Vagina (tissue), 2 donors: ENCODE results near the gene HOXD3. TPM values are rescaled to one million over a fixed set of nuclear protein-coding genes. Genes with fewer than 3 reads are reported as not detected.

Source experiments
- DNase-seq, 2 donors: peaks; one replicate each; pipeline ENCODE4 v3.0.0-alpha.2; 2017; ENCODE audit errors: extremely low spot score in 2 of 2
- H3K27ac ChIP-seq: fragments of 200-600 bp; sonication (generic); one replicate; pipeline ENCODE4 v1.5.1; 2019
- H3K27me3 ChIP-seq: fragments of 200-600 bp; sonication (generic); one replicate; pipeline ENCODE4 v1.5.1; 2019
- H3K36me3 ChIP-seq, 2 donors: fragments of 200-600 bp; sonication (generic); one replicate each; pipeline ENCODE4 v1.5.1; 2017 to 2019
- H3K4me1 ChIP-seq: fragments of 200-600 bp; sonication (generic); one replicate; pipeline ENCODE4 v1.5.1; 2019
- H3K4me3 ChIP-seq, 2 donors: fragments of 200-600 bp; sonication (generic); 1 replicate in 1 of 2; 2 replicates in 1 of 2; pipeline ENCODE4 v1.5.1; 2016 to 2019
- H3K9me3 ChIP-seq: fragments of 200-600 bp; sonication (generic); one replicate; pipeline ENCODE4 v1.5.1; 2019
- POLR2A ChIP-seq, 2 donors: fragments of 450-650 bp; IDR thresholded peaks; one replicate each; pipeline ENCODE4 v1.6.1; 2017; ENCODE audit warnings: antibody characterized with exemption in 2 of 2, mild to moderate bottlenecking in 2 of 2, moderate library complexity in 2 of 2
- POLR2AphosphoS5 ChIP-seq, 2 donors: sonication (generic); formaldehyde crosslinking; IDR thresholded peaks; one replicate each; pipeline ENCODE4 v1.9.0; 2017; ENCODE audit warnings: antibody characterized with exemption in 2 of 2, mild to moderate bottlenecking in 2 of 2, low read depth in 1 of 2; ENCODE audit not compliant: insufficient read depth in 1 of 2
- intact Hi-C: fragments of 100-400 bp; cut with DNase I; formaldehyde crosslinking; loops from one replicate; pipeline ENCODE4 v1.15.1; 2023
- total RNA-seq: library from RNA; depleted of rRNA; stranded (reverse); fragments of >200 nt; gene quantifications from one replicate; pipeline ENCODE4 v1.2.3, GENCODE V29; 2016
- TF ChIP-seq, protein P1 (sequence below), 3 experiments: fragments of 450-650 bp in 2 of 3; fragments of 200-600 bp in 1 of 3; sonication (generic) in 1 of 3; IDR thresholded peaks; one replicate each; pipeline ENCODE4 v1.5.1; 2017 to 2019; ENCODE audit warnings: antibody characterized with exemption in 3 of 3, mild to moderate bottlenecking in 2 of 3, moderate library complexity in 2 of 3

Gene HOXD3
- total RNA-seq, 1 donor from 2014 or later = 11.8 TPM

DNA sequence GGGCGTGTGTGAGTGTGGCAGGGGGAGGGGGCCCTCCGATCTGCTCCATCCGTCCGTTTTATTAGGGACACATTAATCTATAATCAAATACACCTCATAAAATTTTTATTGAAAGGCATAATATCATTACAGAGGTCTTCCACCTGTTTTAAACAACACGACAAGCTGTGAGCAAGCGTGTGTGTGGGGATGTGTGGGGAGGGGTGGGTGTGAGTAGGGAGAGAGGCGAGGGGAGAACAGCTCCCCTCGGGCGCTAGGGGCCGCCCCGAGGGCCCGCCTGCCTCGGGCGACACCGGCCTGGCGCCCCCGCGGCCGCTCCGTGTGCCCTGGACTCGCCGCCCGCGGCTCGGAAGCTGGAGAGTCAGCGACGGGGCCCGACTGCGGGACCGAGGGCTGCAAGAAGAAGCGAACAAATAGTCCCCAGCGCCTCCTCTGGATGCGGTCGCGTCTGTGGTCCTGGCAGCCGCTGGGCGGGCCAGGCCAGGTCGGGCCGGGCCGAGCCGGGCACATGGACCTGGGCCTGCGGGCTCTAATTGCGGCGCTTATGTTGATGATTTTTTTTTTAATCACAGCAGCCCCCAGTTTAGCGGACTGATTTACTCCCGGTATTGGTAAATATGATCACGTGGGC, 34.9 kb upstream of the HOXD3 start:
- Histone ChIP-seq H3K36me3 (peaks cover 0 to 6% of the 10 kb centered on the region in 2 donors), H3K4me1 (peaks cover 12% of the 10 kb centered on the region), H3K4me3 (peak overlapping the region; percentile 33 to 47), H3K9me3 (no peaks in the 10 kb centered on the region), H3K27ac (peak overlapping the region; percentile 77), H3K27me3 (no peaks in the 10 kb centered on the region)
- DNase-seq = no peak
- TF ChIP-seq POLR2A (IDR thresholded peaks at IDR 0.05) (no peak), POLR2AphosphoS5 (IDR thresholded peaks at IDR 0.05; ENCODE audit: insufficient read depth in 1 of 2, low read depth in 1 of 2) (peak in 1 of 2 donors; percentile 50)
- TF ChIP-seq, protein P1, sequence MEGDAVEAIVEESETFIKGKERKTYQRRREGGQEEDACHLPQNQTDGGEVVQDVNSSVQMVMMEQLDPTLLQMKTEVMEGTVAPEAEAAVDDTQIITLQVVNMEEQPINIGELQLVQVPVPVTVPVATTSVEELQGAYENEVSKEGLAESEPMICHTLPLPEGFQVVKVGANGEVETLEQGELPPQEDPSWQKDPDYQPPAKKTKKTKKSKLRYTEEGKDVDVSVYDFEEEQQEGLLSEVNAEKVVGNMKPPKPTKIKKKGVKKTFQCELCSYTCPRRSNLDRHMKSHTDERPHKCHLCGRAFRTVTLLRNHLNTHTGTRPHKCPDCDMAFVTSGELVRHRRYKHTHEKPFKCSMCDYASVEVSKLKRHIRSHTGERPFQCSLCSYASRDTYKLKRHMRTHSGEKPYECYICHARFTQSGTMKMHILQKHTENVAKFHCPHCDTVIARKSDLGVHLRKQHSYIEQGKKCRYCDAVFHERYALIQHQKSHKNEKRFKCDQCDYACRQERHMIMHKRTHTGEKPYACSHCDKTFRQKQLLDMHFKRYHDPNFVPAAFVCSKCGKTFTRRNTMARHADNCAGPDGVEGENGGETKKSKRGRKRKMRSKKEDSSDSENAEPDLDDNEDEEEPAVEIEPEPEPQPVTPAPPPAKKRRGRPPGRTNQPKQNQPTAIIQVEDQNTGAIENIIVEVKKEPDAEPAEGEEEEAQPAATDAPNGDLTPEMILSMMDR (IDR thresholded peaks at IDR 0.05) = no peak
- intact Hi-C loops = loop anchor here (5.0 to 10.0 kb wide), 2 partner anchors 695 to 1023 kb away; no protein-coding TSS in a partner anchor

DNA sequence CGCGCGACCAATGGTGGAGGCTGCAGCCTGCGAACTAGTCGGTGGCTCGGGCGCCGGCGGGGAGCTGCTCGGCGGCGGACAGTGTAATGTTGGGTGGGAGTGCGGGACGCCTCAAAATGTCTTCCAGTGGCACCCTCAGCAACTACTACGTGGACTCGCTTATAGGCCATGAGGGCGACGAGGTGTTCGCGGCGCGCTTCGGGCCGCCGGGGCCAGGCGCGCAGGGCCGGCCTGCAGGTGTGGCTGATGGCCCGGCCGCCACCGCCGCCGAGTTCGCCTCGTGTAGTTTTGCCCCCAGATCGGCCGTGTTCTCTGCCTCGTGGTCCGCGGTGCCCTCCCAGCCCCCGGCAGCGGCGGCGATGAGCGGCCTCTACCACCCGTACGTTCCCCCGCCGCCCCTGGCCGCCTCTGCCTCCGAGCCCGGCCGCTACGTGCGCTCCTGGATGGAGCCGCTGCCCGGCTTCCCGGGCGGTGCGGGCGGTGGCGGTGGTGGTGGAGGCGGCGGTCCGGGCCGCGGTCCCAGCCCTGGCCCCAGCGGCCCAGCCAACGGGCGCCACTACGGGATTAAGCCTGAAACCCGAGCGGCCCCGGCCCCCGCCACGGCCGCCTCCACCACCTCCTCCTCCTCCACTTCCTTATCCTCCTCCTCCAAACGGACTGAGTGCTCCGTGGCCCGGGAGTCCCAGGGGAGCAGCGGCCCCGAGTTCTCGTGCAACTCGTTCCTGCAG, 34.3 kb upstream of the HOXD3 start, which contains the start of gene HOXD9:
HOXD9 (plus strand) TSS at position 37 of the 728 bp plus-strand sequence; CDS start at position 87, 50 bp downstream.
- DNase-seq = no peak
- Histone ChIP-seq H3K4me1 (peaks cover 5% of the 10 kb centered on the region), H3K9me3 (no peaks in the 10 kb centered on the region), H3K27me3 (no peaks in the 10 kb centered on the region), H3K27ac (peak within 1 kb of the TSS; percentile 77), H3K4me3 (peak within 1 kb of the TSS; percentile 33 to 47), H3K36me3 (no peaks in the 10 kb centered on the region)
- intact Hi-C loops = loop anchor here (5.0 to 10.0 kb wide), 2 partner anchors 694 to 1022 kb away; no protein-coding TSS in a partner anchor
- TF ChIP-seq POLR2AphosphoS5 (IDR thresholded peaks at IDR 0.05; ENCODE audit: insufficient read depth in 1 of 2, low read depth in 1 of 2) (peak in 1 of 2 donors; percentile 1), POLR2A (IDR thresholded peaks at IDR 0.05) (no peak)
- TF ChIP-seq, protein P1 (IDR thresholded peaks at IDR 0.05) = no peak

DNA sequence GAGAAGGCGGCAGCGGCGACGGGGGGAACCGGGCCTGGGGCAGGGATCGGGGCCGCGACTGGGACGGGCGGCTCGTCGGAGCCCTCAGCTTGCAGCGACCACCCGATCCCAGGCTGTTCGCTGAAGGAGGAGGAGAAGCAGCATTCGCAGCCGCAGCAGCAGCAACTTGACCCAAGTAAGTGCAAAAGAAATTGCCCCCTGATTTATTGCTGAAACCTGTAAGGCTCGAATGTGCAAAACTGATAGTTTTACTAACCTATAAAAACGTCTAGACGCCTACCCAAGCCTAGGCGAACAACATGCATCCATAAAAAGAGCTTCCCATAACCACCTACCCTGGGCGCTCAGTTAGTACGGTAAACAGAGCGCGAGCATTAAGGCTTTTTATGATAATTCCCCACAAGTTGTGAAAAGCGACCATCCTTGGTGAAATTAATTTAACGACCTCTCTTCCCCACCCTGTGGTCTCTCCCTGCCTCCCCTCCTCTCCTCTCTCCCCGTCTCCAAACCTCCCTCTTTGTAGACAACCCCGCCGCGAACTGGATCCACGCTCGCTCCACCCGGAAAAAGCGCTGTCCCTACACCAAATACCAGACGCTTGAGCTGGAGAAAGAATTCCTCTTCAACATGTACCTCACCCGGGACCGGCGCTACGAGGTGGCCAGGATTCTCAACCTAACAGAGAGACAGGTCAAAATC, 33.5 kb upstream of the HOXD3 start:
- Histone ChIP-seq H3K4me1 (no peaks in the 10 kb centered on the region), H3K9me3 (no peaks in the 10 kb centered on the region), H3K27ac (peak overlapping the region; percentile 77), H3K27me3 (no peaks in the 10 kb centered on the region), H3K4me3 (peak overlapping the region; percentile 33 to 47), H3K36me3 (no peaks in the 10 kb centered on the region)
- DNase-seq = no peak
- intact Hi-C loops = loop anchor here (5.0 to 10.0 kb wide), 2 partner anchors 694 to 1021 kb away; no protein-coding TSS in a partner anchor
- TF ChIP-seq, protein P1 (IDR thresholded peaks at IDR 0.05) = no peak
- TF ChIP-seq POLR2A (IDR thresholded peaks at IDR 0.05) (no peak), POLR2AphosphoS5 (IDR thresholded peaks at IDR 0.05; ENCODE audit: insufficient read depth in 1 of 2, low read depth in 1 of 2) (no peak)

DNA sequence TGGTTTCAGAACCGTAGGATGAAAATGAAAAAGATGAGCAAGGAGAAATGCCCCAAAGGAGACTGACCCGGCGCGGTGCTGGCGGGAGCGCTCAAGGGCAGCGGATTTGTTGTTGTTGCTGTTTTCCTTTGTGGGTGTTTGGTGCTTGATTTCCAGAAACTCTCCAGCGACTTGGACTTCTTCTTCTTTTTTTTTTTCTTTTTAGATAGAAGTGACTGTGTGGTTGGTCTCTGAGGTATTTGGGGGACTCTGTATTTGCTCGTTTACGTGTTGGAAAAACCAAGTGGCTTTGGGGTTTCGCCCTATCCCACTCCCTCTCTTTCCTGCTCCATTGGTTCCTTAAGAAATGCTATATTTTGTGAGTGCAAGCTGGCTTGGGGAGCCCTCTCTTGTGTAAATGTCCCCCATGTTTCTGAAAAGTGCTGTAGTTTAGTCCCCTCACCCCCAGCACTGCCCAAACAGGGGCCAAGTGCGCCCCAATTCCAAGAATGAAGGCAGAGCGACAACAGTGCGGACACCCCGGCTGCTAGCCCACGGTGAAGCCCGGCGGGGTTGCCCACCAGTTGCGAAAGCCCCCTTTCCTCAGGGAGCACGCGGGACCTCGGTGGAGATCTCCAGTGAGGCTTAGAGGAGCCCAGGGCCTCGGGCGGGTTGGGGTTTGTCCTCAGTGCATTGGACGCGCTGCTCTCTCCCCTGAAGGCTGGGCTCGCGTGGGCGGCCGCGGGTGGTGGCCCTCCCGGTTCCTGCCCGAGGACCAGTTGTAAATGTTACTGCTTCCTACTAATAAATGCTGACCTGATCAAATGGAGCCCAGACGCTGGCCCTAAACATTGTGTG, 32.8 kb upstream of the HOXD3 start:
- peak overlapping the region; percentile 33 to 47 for H3K4me3 ChIP-seq
- DNase-seq = no peak
- peak overlapping the region; percentile 77 for H3K27ac ChIP-seq
- H3K9me3 ChIP-seq = no peaks in the 10 kb centered on the region
- peaks cover 7% of the 10 kb centered on the region for H3K4me1 ChIP-seq
- H3K36me3 ChIP-seq = no peaks in the 10 kb centered on the region
- no peaks in the 10 kb centered on the region for H3K27me3 ChIP-seq
- TF ChIP-seq POLR2AphosphoS5 (IDR thresholded peaks at IDR 0.05; ENCODE audit: insufficient read depth in 1 of 2, low read depth in 1 of 2) (no peak), POLR2A (IDR thresholded peaks at IDR 0.05) (no peak)
- TF ChIP-seq, protein P1 (IDR thresholded peaks at IDR 0.05) = no peak
- intact Hi-C loops = loop anchor here (5.0 to 10.0 kb wide), 2 partner anchors 693 to 1020 kb away; no protein-coding TSS in a partner anchor
